ENCODE measurements around the gene COPE. TPM values are rescaled to one million over a fixed set of nuclear protein-coding genes. Genes with fewer than 3 reads are reported as not detected.
A peak's percentile ranks its signal among the peaks of the same experiment; 100 is the strongest.
"Not testable (repeated sequence)": the region's sequence is repeated elsewhere in the genome, so short reads cannot be mapped to it uniquely, and the experiment has no call there.

Gene COPE
- total RNA-seq, 1 donor = 136 TPM

GRCh38 chr19:18928018-18928805, 9.0 kb upstream of the COPE start:
- H3K4me3 ChIP-seq (ENCODE audit: low read length) = no peak overlapping the region

DNA sequence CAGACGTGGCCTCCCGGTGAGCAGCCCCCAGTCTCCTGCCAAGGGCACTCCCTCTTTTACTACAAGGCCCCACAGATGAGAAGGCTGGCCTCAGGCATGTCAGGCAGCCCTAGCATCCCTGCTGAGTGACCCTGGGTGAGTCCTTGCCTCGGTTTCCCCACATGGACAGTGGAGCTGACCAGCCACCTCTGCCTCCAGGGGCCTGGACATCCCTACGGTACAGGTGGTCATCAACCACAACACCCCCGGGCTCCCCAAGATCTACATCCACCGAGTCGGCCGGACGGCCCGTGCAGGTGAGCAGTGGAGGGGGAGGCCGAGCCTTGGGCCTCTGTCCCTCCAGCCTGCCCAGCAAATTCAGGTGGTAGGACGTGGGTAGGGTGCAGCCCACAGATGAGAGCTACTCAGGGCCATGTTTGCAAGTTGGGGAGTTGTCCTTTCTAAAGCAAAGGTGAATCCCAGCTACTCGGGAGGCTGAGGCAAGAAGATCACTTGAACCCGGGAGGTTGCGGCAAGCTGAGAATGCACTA, 5.6 kb upstream of the COPE start:
- no peaks in the 10 kb centered on the region for H3K27me3 ChIP-seq (ENCODE audit: insufficient read depth, low read length)
- no peaks in the 10 kb centered on the region for H3K9me3 ChIP-seq (ENCODE audit: low read depth, low read length)
- H3K4me3 ChIP-seq (ENCODE audit: low read length) = no peak overlapping the region

More at GRCh38 chr19:18928018-18928805, 9.0 kb upstream of the COPE start:
- Histone ChIP-seq H3K27me3 (ENCODE audit: insufficient read depth, low read length) (no peaks in the 10 kb centered on the region), H3K4me1 (ENCODE audit: insufficient read depth, low read length) (peaks cover 8% of the 10 kb centered on the region), H3K9me3 (ENCODE audit: low read depth, low read length) (no peaks in the 10 kb centered on the region)

DNA sequence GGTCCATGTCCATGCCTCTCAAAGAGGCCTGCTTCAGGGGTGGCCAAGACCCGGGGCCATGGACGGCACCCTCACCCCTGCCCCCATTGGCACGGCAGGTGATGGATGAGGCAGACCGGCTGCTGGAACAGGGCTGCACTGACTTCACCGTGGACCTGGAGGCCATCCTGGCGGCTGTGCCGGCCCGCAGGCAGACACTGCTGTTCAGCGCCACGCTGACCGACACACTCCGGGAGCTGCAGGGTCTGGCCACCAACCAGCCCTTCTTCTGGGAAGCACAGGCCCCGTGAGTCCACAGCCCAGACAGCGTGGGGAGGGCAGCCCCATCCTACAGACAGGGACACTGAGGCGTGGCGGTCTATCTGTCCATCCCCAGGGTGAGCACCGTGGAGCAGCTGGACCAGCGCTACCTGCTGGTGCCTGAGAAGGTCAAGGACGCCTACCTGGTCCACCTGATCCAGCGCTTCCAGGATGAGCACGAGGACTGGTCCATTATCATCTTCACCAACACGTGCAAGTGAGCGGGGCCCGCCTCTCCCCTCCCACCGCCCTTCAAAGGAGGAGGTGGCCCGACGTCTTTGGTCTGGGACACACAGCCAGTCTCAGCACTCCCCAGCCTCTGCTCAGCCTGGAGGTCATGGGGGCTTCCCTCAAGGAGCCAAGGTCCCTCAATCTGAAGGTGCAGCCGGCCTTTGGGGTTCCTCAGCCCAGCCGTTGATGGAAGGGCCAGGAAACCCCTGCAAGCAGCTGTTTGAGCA, 3.2 kb upstream of the COPE start:
- no peaks in the 10 kb centered on the region for H3K9me3 ChIP-seq (ENCODE audit: low read depth, low read length)
- H3K4me1 ChIP-seq (ENCODE audit: insufficient read depth, low read length) = peaks cover 28% of the 10 kb centered on the region
- H3K27me3 ChIP-seq (ENCODE audit: insufficient read depth, low read length) = no peaks in the 10 kb centered on the region
- H3K4me3 ChIP-seq (ENCODE audit: low read length) = no peak overlapping the region

More for the DNA sequence above, 5.6 kb upstream of the COPE start:
- H3K4me1 ChIP-seq (ENCODE audit: insufficient read depth, low read length) = peaks cover 14% of the 10 kb centered on the region

DNA sequence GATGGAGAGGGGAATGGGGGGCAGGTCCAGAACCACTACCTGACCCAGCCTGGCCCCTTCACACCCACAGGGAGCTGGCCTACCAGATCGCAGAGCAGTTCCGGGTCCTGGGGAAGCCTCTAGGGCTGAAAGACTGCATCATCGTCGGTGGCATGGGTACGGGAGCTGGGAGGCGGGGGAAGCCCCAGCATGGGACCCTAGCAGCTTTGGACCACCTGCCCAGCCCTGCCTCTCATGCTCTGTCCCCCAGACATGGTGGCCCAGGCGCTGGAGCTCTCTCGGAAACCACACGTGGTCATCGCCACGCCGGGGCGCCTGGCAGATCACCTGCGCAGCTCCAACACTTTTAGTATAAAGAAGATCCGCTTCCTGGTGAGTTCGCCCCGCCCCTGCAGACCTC, 2.4 kb upstream of the COPE start:
- Histone ChIP-seq H3K4me3 (ENCODE audit: low read length) (no peak overlapping the region), H3K9me3 (ENCODE audit: low read depth, low read length) (no peaks in the 10 kb centered on the region), H3K4me1 (ENCODE audit: insufficient read depth, low read length) (peaks cover 30% of the 10 kb centered on the region), H3K27me3 (ENCODE audit: insufficient read depth, low read length) (no peaks in the 10 kb centered on the region)

DNA sequence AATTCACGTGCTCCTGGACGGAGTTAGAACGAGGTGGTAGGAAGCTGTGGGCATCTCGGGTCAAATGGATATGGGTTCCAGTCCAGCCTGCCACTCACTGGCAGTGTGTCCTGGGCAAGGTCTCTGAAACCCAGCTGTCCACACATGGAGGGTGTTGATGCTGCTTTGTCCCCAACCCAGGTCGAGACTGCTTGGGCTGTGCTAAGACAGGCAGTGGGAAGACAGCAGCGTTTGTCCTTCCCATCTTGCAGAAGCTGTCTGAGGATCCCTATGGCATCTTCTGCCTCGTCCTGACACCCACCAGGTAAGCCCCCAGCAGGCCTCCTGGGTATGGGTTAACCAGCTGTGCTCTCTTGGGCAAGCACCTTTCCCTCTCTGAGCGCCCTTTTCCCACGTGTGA, 1.2 kb upstream of the COPE start:
- H3K27me3 ChIP-seq (ENCODE audit: insufficient read depth, low read length) = no peaks in the 10 kb centered on the region
- no peaks in the 10 kb centered on the region for H3K9me3 ChIP-seq (ENCODE audit: low read depth, low read length)
- peak overlapping the region; percentile 78 for H3K4me3 ChIP-seq (ENCODE audit: low read length)
- peaks cover 30% of the 10 kb centered on the region for H3K4me1 ChIP-seq (ENCODE audit: insufficient read depth, low read length)

- Histone ChIP-seq H3K27me3 (ENCODE audit: insufficient read depth, low read length) (no peaks in the 10 kb centered on the region), H3K9me3 (ENCODE audit: low read depth, low read length) (no peaks in the 10 kb centered on the region), H3K4me1 (ENCODE audit: insufficient read depth, low read length) (peaks cover 30% of the 10 kb centered on the region), H3K4me3 (ENCODE audit: low read length) (peak overlapping the region; percentile 78)
Measured at GRCh38 chr19:18919900-18920214, 670 bp upstream of the COPE start.

DNA sequence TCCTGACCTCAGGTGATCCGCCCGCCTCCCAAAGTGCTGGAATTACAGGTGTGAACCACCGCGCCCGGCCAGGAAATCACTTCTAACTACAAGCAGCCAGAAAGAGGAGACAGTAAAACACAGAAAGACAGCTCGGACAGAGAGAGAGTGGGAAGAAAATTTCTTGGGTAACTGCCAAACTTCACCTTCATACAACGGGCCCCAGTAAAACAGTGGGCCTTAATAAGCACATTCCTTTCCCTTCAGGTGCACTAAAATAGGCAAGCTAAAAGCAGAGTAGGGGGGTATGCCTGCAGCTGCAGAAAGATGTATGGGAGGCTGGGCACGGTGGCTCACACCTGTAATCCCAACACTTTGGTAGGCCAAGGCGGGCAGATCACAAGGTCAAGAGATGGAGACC, 1.6 kb downstream of the COPE start:
- not testable (repeated sequence) for H3K27me3 ChIP-seq (ENCODE audit: insufficient read depth, low read length); H3K9me3 ChIP-seq (ENCODE audit: low read depth, low read length); H3K4me3 ChIP-seq (ENCODE audit: low read length)
- H3K4me1 ChIP-seq (ENCODE audit: insufficient read depth, low read length) = peaks cover 30% of the 10 kb centered on the region

GRCh38 chr19:18915639-18916038, 3.5 kb downstream of the COPE start:
- no peak overlapping the region for H3K4me3 ChIP-seq (ENCODE audit: low read length)
- no peaks in the 10 kb centered on the region for H3K27me3 ChIP-seq (ENCODE audit: insufficient read depth, low read length)
- H3K9me3 ChIP-seq (ENCODE audit: low read depth, low read length) = no peaks in the 10 kb centered on the region
- H3K4me1 ChIP-seq (ENCODE audit: insufficient read depth, low read length) = peaks cover 25% of the 10 kb centered on the region

- H3K4me1 ChIP-seq (ENCODE audit: insufficient read depth, low read length) = peaks cover 13% of the 10 kb centered on the region
- H3K27me3 ChIP-seq (ENCODE audit: insufficient read depth, low read length) = no peaks in the 10 kb centered on the region
- no peaks in the 10 kb centered on the region for H3K9me3 ChIP-seq (ENCODE audit: low read depth, low read length)
- no peak overlapping the region for H3K4me3 ChIP-seq (ENCODE audit: low read length)
Measured at GRCh38 chr19:18913466-18913865, 5.7 kb downstream of the COPE start.

DNA sequence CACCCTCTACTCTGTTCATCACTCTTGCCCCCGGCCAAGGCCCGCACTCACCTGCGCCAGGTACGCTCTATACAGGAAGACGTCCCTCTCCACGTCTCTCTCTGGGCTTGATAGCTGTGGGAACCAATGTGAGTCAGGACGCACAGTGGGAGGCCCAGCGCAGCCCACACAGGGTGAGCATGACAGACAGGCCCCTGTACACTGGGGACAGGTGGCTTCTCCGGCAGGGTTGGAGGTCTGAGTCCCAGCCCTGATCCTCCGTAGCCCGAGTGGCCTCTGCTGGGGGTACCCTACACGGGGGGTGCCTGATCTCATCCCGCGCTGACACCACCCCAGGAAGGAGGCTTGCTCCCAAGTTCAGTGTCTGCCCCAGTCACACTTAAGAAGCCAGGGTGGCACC, 6.3 kb downstream of the COPE start:
- no peak overlapping the region for H3K4me3 ChIP-seq (ENCODE audit: low read length)
- peaks cover 8% of the 10 kb centered on the region for H3K4me1 ChIP-seq (ENCODE audit: insufficient read depth, low read length)
- no peaks in the 10 kb centered on the region for H3K9me3 ChIP-seq (ENCODE audit: low read depth, low read length)
- no peaks in the 10 kb centered on the region for H3K27me3 ChIP-seq (ENCODE audit: insufficient read depth, low read length)

DNA sequence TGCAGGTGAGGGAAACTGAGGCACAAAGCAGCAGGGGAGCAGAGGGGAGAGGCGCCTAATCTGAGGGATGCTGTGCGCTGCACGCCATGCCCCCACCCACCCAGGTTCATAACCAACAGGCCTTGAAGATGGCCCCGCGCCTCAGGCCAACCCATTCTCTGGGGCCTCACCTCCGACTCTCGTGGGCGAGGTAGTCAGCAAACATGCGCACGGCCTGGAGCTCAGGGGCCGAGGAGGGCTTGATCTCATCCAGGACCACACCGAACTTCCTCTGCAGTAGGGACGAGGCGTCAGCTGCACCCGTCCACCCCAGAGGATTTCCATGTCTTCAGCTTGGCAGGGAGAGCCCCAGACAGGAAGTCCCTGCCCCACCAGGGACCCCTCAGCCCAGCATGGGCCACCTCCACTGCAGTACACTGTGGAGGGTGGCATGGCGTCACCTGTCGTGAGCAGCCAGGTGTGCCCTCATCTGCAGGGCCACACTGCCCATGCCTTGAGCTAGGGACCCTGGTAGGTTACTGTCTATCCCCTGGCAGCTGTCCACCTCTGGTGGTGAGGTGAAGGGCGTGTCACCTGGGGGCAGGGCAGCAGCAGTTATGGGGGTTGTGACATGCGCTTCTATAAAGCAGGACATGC, 8.3 kb downstream of the COPE start:
- H3K9me3 ChIP-seq (ENCODE audit: low read depth, low read length) = no peaks in the 10 kb centered on the region
- no peak overlapping the region for H3K4me3 ChIP-seq (ENCODE audit: low read length)
- H3K27me3 ChIP-seq (ENCODE audit: insufficient read depth, low read length) = no peaks in the 10 kb centered on the region
- H3K4me1 ChIP-seq (ENCODE audit: insufficient read depth, low read length) = no peaks in the 10 kb centered on the region

GRCh38 chr19:18910010-18910409, 9.2 kb downstream of the COPE start:
- Histone ChIP-seq H3K27me3 (ENCODE audit: insufficient read depth, low read length) (no peaks in the 10 kb centered on the region), H3K9me3 (ENCODE audit: low read depth, low read length) (no peaks in the 10 kb centered on the region), H3K4me1 (ENCODE audit: insufficient read depth, low read length) (no peaks in the 10 kb centered on the region), H3K4me3 (ENCODE audit: low read length) (no peak overlapping the region)

DNA sequence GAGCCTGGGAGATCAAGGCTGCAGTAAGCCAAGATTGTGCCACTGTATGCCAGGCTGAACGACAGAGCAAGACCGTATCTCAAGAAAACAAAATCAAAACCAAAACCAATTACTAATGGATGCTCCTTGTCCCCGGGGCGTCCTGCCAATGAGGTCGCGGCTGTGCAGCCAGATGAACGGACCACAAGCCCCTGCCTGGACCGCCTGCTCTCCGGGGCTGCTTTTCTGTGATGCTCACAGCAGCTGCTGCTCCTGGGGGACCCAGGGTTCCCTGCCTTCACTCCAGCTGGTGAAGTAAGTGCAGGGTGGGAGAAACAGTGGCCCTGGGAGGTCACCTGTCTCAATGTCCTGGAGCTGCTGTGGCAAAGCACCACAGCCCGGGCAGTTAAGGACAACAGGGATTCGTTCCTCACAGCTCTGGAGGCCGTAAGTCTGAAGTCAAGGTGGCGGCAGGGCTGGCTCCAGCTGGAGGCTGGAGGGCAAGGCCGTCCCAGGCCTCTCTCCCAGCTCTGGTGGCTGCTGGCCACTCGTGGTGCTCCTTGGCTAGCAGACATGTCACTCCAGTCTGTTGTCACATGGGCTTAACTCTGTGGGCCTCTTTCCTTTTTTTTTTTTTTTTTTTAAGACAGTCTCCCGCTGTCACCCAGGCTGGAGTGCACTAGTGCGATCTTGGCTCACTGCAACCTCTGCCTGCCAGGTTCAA, 10.1 kb downstream of the COPE start:
- no peak overlapping the region for H3K4me3 ChIP-seq (ENCODE audit: low read length)
- no peaks in the 10 kb centered on the region for H3K4me1 ChIP-seq (ENCODE audit: insufficient read depth, low read length)
- no peaks in the 10 kb centered on the region for H3K9me3 ChIP-seq (ENCODE audit: low read depth, low read length)
- no peaks in the 10 kb centered on the region for H3K27me3 ChIP-seq (ENCODE audit: insufficient read depth, low read length)

GRCh38 chr19:18906605-18907519, 12.3 kb downstream of the COPE start:
- Histone ChIP-seq H3K9me3 (ENCODE audit: low read depth, low read length) (no peaks in the 10 kb centered on the region), H3K27me3 (ENCODE audit: insufficient read depth, low read length) (no peaks in the 10 kb centered on the region), H3K4me3 (ENCODE audit: low read length) (no peak overlapping the region), H3K4me1 (ENCODE audit: insufficient read depth, low read length) (no peaks in the 10 kb centered on the region)
